ENCODE measurements around the gene ADAP1. TPM values are rescaled to one million over a fixed set of nuclear protein-coding genes. Genes with fewer than 3 reads are reported as not detected.
A peak's percentile ranks its signal among the peaks of the same experiment; 100 is the strongest.

The ADAP1 gene
- polyA plus RNA-seq, 1 experiment: 5.1 TPM

GRCh38 chr7:877312-878232, 76.9 kb downstream of the ADAP1 start:
- POLR2A ChIA-PET: no interaction called here
- peaks cover 5% of the 10 kb centered on the region for H3K36me3 ChIP-seq (ENCODE audit: control insufficient read depth, insufficient read depth, low read length)
- TF ChIP-seq, protein P1, sequence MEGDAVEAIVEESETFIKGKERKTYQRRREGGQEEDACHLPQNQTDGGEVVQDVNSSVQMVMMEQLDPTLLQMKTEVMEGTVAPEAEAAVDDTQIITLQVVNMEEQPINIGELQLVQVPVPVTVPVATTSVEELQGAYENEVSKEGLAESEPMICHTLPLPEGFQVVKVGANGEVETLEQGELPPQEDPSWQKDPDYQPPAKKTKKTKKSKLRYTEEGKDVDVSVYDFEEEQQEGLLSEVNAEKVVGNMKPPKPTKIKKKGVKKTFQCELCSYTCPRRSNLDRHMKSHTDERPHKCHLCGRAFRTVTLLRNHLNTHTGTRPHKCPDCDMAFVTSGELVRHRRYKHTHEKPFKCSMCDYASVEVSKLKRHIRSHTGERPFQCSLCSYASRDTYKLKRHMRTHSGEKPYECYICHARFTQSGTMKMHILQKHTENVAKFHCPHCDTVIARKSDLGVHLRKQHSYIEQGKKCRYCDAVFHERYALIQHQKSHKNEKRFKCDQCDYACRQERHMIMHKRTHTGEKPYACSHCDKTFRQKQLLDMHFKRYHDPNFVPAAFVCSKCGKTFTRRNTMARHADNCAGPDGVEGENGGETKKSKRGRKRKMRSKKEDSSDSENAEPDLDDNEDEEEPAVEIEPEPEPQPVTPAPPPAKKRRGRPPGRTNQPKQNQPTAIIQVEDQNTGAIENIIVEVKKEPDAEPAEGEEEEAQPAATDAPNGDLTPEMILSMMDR (IDR thresholded peaks at IDR 0.05; ENCODE audit: insufficient read depth, low read depth, low read length): no peak
- peak overlapping the region; percentile 98 for H3K4me3 ChIP-seq (ENCODE audit: low read depth, low read length)
- CTCF ChIA-PET: interaction anchor here (1.1 kb wide), 1 partner anchor 13 kb away, joined by 3 read pairs; no protein-coding TSS in a partner anchor
- DNase-seq (ENCODE audit: low read depth): no peak
- H3K27me3 ChIP-seq (ENCODE audit: control insufficient read depth, insufficient read depth, low read length): no peaks in the 10 kb centered on the region

- Histone ChIP-seq H3K4me3 (ENCODE audit: low read depth, low read length) (peak overlapping the region; percentile 98), H3K27me3 (ENCODE audit: control insufficient read depth, insufficient read depth, low read length) (no peaks in the 10 kb centered on the region), H3K36me3 (ENCODE audit: control insufficient read depth, insufficient read depth, low read length) (peaks cover 7% of the 10 kb centered on the region)
- CTCF ChIA-PET: interaction anchor here (1.1 kb wide), 1 partner anchor 14 kb away, joined by 3 read pairs; no protein-coding TSS in a partner anchor
- TF ChIP-seq, protein P1 (IDR thresholded peaks at IDR 0.05; ENCODE audit: insufficient read depth, low read depth, low read length): no peak
- DNase-seq (ENCODE audit: low read depth): no peak
- POLR2A ChIA-PET: no interaction called here
These were observed 77.5 kb downstream of the ADAP1 start for GRCh38 chr7:876972-877311.

DNA sequence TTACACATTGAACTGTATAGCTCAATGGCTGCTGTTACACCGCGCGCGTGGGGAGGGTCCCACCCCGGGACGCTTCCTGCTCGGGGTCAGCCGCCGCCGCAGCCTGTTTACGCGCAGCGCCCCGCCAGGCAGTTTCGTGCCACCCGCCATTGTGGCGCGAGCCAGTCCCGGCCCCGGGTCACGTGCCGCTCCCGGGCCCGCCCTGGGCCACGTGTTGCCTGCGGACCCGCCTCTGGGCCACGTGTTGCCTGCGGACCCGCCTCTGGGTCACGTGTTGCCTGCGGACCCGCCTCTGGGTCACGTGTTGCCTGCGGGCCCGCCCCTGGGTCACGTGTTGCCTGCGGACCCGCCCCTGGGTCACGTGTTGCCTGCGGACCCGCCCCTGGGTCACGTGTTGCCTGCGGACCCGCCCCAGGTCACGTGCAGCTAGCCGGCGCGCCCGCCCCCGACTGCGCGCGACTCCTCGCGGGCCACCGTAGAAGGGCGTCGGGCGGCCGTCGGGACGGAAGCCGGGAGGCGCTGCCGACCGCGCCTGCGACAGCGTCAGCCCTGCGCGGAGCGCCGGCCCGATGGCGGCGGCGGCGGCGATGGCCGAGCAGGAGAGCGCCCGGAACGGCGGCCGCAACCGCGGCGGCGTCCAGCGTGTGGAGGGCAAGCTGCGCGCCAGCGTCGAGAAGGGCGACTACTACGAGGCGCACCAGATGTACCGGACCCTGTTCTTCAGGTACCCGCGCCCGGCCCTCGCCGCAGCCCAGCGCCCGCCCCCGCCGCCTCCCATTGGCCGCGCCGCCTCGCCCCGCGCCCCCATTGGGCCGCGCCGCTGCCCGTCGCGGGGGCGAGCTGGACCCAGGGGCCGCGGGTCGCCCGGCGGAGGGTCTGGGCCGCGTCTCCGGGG, 78.2 kb downstream of the ADAP1 start, which contains the start of gene GET4:
Gene GET4 (plus strand): TSS at position 478 of the 895 bp plus-strand sequence. CDS start 92 bp downstream, at position 570.
- POLR2A ChIA-PET: no interaction called here
- CTCF ChIA-PET: interaction anchor here (1.0 to 1.7 kb wide), 3 partner anchors 14 to 89 kb away, joined by 3 to 14 read pairs (median 3); no protein-coding TSS in a partner anchor
- Histone ChIP-seq H3K4me3 (ENCODE audit: low read depth, low read length) (peak within 1 kb of the TSS; percentile 98), H3K36me3 (ENCODE audit: control insufficient read depth, insufficient read depth, low read length) (peaks cover 10% of the 10 kb centered on the region), H3K27me3 (ENCODE audit: control insufficient read depth, insufficient read depth, low read length) (no peaks in the 10 kb centered on the region)
- peak; percentile 57 for DNase-seq (ENCODE audit: low read depth)
- TF ChIP-seq, protein P1 (IDR thresholded peaks at IDR 0.05; ENCODE audit: insufficient read depth, low read depth, low read length): peak; percentile 22; the same call in 1 of the 2 replicates

DNA sequence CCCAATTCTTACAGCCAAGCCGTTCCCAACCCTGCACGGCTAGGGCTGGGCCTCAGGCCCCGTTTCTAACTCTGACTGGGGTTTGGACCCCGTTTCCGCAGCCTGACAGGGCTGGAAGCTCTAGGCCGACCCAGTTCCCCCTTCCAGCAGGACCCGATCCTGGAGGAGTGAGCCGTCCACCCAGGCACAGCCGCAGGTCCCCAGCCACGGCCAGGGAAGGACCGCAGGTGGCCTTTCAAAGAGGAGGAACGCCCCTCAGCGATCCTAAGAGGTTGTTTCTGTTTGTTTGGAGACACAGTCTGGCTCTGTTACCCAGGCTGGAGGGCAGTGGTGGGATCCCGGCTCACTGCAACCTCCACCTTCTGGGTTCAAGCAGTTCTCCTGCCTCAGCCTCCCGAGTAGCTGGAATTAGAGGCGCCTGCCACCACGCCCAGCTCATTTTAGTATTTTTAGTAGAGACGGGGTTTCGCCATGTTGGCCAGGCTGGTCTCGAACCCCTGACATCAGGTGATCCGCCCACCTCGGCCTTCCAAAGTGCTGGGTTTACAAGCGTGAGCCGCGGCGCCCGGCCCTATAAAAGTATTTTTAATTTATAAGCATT, 78.9 kb downstream of the ADAP1 start:
- CTCF ChIA-PET: interaction anchor here (1.0 to 1.7 kb wide), 4 partner anchors 12 to 88 kb away, joined by 3 to 14 read pairs (median 3); no protein-coding TSS in a partner anchor
- DNase-seq (ENCODE audit: low read depth): no peak
- Histone ChIP-seq H3K4me3 (ENCODE audit: low read depth, low read length) (peak overlapping the region; percentile 43), H3K36me3 (ENCODE audit: control insufficient read depth, insufficient read depth, low read length) (peaks cover 10% of the 10 kb centered on the region), H3K27me3 (ENCODE audit: control insufficient read depth, insufficient read depth, low read length) (no peaks in the 10 kb centered on the region)
- POLR2A ChIA-PET: no interaction called here
- TF ChIP-seq, protein P1 (IDR thresholded peaks at IDR 0.05; ENCODE audit: insufficient read depth, low read depth, low read length): no peak
